NCI-H2196 (cell line): ENCODE measurements around the gene UST.
"Not testable (repeated sequence)": the region's sequence is repeated elsewhere in the genome, so short reads cannot be mapped to it uniquely, and the experiment has no call there.

Experiments
- DNase-seq: peaks from one replicate; lab custom pipeline; 2025; ENCODE audit not compliant: unreplicated experiment; lab: John Stamatoyannopoulos, UW

Gene UST

GRCh38 chr6:148831064-148831463 lies 84.2 kb downstream of the UST start:
- no peak for DNase-seq

GRCh38 chr6:148831531-148831930 lies 84.7 kb downstream of the UST start:
- no peak for DNase-seq

- no peak for DNase-seq
Observed at GRCh38 chr6:148835920-148836441, 89.2 kb downstream of the UST start.

GRCh38 chr6:148836751-148837150 lies 89.9 kb downstream of the UST start:
- DNase-seq: no peak

GRCh38 chr6:148837941-148838340 lies 91.1 kb downstream of the UST start:
- DNase-seq: no peak

- DNase-seq: no peak
Observed at GRCh38 chr6:148839044-148839443, 92.2 kb downstream of the UST start.

- no peak for DNase-seq
Observed at GRCh38 chr6:148840256-148840655, 93.4 kb downstream of the UST start.

GRCh38 chr6:148842296-148843019 lies 95.6 kb downstream of the UST start:
- no peak for DNase-seq

- no peak for DNase-seq
Observed at GRCh38 chr6:148845464-148845863, 98.6 kb downstream of the UST start.

GRCh38 chr6:148846778-148847761 lies 100.2 kb downstream of the UST start:
- no peak for DNase-seq

- DNase-seq: no peak
Observed at GRCh38 chr6:148848915-148849314, 102.1 kb downstream of the UST start.

GRCh38 chr6:148849449-148849848 lies 102.6 kb downstream of the UST start:
- not testable (repeated sequence) for DNase-seq

GRCh38 chr6:148850964-148851363 lies 104.1 kb downstream of the UST start:
- no peak for DNase-seq

GRCh38 chr6:148851683-148852556 lies 105.1 kb downstream of the UST start:
- DNase-seq: no peak

GRCh38 chr6:148852688-148853087 lies 105.9 kb downstream of the UST start:
- no peak for DNase-seq

GRCh38 chr6:148853113-148853512 lies 106.3 kb downstream of the UST start:
- DNase-seq: not testable (repeated sequence)

- DNase-seq: no peak
Observed at GRCh38 chr6:148854096-148854495, 107.3 kb downstream of the UST start.

- DNase-seq: no peak
Observed at GRCh38 chr6:148854992-148855391, 108.2 kb downstream of the UST start.

- no peak for DNase-seq
Observed at GRCh38 chr6:148855744-148856143, 108.9 kb downstream of the UST start.

GRCh38 chr6:148857798-148858390 lies 111.1 kb downstream of the UST start:
- DNase-seq: no peak
